ENCODE results near the gene RNMT. TPM values are rescaled to one million over a fixed set of nuclear protein-coding genes. Genes with fewer than 3 reads are reported as not detected.
A peak's percentile ranks its signal among the peaks of the same experiment; 100 is the strongest.

RNMT gene
- total RNA-seq, 4 donors from 2014 or later = 8.8 to 25.0 (median 14.2) TPM

DNA sequence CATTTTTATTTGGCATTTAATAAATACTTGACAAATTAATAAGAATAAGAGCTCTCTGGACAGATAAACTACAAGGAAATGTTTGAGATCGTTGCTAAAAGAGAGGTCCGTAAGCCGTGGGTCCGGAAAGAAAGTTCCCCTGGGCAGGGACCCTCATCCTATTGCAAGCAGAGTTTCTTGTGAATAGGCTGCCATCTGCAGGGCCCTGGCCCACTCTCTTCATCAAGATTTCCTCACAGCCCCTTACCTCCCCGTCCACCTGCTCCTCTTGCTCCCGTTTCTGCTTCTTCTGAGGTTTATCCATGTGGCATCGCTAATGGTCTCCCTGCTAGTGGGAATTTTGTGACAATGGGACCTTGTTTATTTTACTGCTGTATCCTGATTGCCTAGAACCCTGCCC lies 67.3 kb downstream of the RNMT start:
- Histone ChIP-seq H3K27ac (no peak overlapping the region), H3K9me3 (no peaks in the 10 kb centered on the region), H3K4me3 (no peak overlapping the region), H3K27me3 (peaks cover 0 to 20% (median 0%) of the 10 kb centered on the region in 4 donors), H3K4me1 (no peaks in the 10 kb centered on the region), H3K36me3 (no peaks in the 10 kb centered on the region)
- WGBS, 2 donors = 32 to 41% methylated on average over 7 of the region's 7 CpGs
- intact Hi-C loops (cut with DNase I) = no loop called here
- no peak for DNase-seq
- no peak for TF ChIP-seq POLR2A (IDR thresholded peaks at IDR 0.05)
- TF ChIP-seq CTCF (IDR thresholded peaks at IDR 0.05) = no peak

- peaks cover 4 to 11% (median 4%) of the 10 kb centered on the region in 3 donors for H3K4me1 ChIP-seq
- no peak overlapping the region for H3K27ac ChIP-seq
- 70 to 75% methylated on average over 14 of the region's 14 CpGs for WGBS, 2 donors
- H3K9me3 ChIP-seq = no peaks in the 10 kb centered on the region
- DNase-seq = no peak
- intact Hi-C loops (cut with DNase I) = no loop called here
- peaks cover 0 to 43% (median 0%) of the 10 kb centered on the region in 4 donors for H3K27me3 ChIP-seq
- no peaks in the 10 kb centered on the region for H3K36me3 ChIP-seq
- no peak for TF ChIP-seq CTCF (IDR thresholded peaks at IDR 0.05)
- TF ChIP-seq POLR2A (IDR thresholded peaks at IDR 0.05) = no peak
- H3K4me3 ChIP-seq = no peak overlapping the region
These were observed 70.0 kb downstream of the RNMT start for GRCh38 chr18:13796515-13796914.

DNA sequence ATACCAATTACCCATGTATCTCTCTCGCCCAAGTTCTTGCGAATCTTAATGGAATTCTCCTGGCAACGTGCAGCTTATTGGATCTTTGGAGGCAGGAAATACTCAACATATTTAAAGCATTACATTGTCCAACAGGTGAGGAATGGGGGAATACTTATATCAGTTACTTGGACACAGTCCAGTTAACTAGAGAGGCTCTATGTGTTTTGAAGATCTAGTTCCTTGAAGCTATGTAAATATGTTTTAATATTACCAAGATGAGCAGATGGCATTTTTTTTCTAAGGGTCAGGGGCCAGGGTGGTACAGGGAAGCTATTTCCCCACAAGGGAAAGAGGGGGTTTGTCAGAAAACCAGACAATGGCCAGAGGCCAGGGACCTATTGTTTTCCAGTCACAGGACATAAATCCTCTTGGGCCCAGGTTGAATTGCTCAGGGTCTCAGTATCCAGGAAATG lies 70.7 kb downstream of the RNMT start:
- DNase-seq = no peak
- Histone ChIP-seq H3K4me1 (peaks cover 4 to 12% (median 4%) of the 10 kb centered on the region in 3 donors), H3K4me3 (no peak overlapping the region), H3K27ac (no peak overlapping the region), H3K9me3 (no peaks in the 10 kb centered on the region), H3K27me3 (peaks cover 0 to 49% (median 0%) of the 10 kb centered on the region in 4 donors), H3K36me3 (no peaks in the 10 kb centered on the region)
- intact Hi-C loops (cut with DNase I) = no loop called here
- 56 to 63% methylated on average over 3 of the region's 3 CpGs for WGBS, 2 donors
- TF ChIP-seq CTCF (IDR thresholded peaks at IDR 0.05) = no peak

DNA sequence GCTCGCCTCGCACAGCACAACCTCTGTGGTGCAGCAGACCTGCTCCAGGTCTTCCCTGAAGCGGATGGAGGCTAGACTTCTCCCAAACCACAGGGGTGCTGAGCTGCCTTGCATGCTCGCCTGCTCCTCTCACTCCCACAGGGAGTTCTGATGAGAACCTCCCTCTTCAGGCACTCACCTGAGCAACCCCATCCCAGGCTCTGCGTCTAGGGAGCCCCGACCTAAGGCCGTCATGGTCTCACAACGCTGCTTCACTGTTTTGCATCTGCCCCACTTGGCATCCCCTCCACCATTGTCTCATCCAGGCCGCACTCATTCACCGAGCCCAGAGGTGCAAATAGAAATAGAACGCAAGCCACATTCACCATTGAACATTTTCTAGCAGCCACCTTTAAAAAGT lies 72.9 kb downstream of the RNMT start:
- intact Hi-C loops (cut with DNase I) = no loop called here
- Histone ChIP-seq H3K9me3 (no peaks in the 10 kb centered on the region), H3K27ac (no peak overlapping the region), H3K4me1 (peaks cover 4 to 12% (median 4%) of the 10 kb centered on the region in 3 donors), H3K36me3 (no peaks in the 10 kb centered on the region), H3K27me3 (peaks cover 0 to 68% (median 0%) of the 10 kb centered on the region in 4 donors), H3K4me3 (no peak overlapping the region)
- TF ChIP-seq CTCF (IDR thresholded peaks at IDR 0.05) = no peak
- TF ChIP-seq POLR2A (IDR thresholded peaks at IDR 0.05) = no peak
- 89 to 90% methylated on average over 7 of the region's 11 CpGs for WGBS, 2 donors
- no peak for DNase-seq

DNA sequence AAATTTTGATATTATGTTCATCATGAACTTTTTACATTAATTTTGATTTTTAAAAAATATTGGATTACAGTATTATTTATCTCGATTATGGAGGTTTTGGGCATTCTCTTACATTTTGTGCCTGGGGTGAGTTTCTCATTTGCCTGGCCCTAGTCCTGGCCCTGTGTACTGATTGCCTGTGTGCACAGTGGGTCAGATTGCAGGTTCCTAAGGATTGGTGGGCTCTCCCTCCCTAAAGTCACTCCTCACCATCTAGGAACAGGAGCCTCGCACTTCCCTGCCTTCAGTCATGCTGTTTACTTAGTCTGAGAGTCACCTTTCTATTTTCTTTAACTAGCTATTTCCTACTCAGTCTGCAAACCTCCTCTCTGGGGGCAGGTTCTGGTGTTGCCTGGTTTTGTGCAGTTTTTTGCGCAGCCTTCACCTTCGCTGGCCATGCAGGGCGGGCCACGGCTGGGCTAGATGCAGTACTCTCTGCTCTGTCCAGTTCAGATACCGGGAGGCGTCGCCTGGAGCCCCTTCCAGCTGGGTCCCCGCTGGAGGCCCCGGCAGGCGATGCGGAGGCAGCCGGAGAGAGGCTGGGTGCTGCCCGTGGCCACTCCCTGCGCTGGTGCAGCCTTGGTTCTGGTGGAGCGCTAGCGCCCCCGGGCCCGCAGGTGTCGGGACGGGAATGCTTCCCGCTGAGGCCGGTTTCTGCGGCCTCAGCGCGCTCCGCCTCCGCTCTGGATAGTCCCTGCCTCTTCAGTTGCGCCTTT lies 74.2 kb downstream of the RNMT start:
- DNase-seq = no peak
- H3K36me3 ChIP-seq = no peaks in the 10 kb centered on the region
- TF ChIP-seq POLR2A (IDR thresholded peaks at IDR 0.05) = no peak
- TF ChIP-seq CTCF (IDR thresholded peaks at IDR 0.05) = peak in 5 of 6 experiments; percentile 19 to 55 (median 26)
- H3K27me3 ChIP-seq = peaks cover 0 to 71% (median 0%) of the 10 kb centered on the region in 4 donors
- peaks cover 4 to 16% (median 4%) of the 10 kb centered on the region in 3 donors for H3K4me1 ChIP-seq
- no peaks in the 10 kb centered on the region for H3K9me3 ChIP-seq
- no peak overlapping the region for H3K27ac ChIP-seq
- intact Hi-C loops (cut with DNase I) = no loop called here
- 9 to 19% methylated on average over 16 to 18 of the region's 30 CpGs for WGBS, 2 donors
- peak overlapping the region in 3 of 4 donors; percentile 23 to 52 (median 31) for H3K4me3 ChIP-seq
